DMS153 (cell line): ENCODE data around the gene BACH2.
A peak's percentile ranks its signal among the peaks of the same experiment; 100 is the strongest.

Experiments
- DNase-seq: peaks from one replicate; lab custom pipeline; 2025; lab: John Stamatoyannopoulos, UW

BACH2 gene

GRCh38 chr6:89966913-89967312 is 329.7 kb downstream of the BACH2 start:
- DNase-seq: no peak

DNA sequence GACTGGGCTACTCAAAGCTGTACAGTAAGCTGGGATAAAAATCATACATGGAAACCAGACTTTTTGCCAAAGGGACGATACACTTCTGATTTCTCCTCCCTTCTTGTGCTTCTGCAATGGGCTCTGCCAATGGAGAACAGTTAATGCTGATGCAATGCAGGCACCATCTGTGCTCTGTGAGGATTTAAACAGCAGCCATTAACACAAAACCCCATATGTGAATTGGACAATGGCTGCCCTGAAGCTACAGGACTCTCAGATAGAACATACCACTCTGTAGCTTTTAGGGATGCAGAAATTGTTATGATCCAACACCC is 330.5 kb downstream of the BACH2 start:
- DNase-seq: no peak

- no peak for DNase-seq
Measured at GRCh38 chr6:89965441-89966227, 331.0 kb downstream of the BACH2 start.

GRCh38 chr6:89963391-89963790 is 333.3 kb downstream of the BACH2 start:
- no peak for DNase-seq

DNA sequence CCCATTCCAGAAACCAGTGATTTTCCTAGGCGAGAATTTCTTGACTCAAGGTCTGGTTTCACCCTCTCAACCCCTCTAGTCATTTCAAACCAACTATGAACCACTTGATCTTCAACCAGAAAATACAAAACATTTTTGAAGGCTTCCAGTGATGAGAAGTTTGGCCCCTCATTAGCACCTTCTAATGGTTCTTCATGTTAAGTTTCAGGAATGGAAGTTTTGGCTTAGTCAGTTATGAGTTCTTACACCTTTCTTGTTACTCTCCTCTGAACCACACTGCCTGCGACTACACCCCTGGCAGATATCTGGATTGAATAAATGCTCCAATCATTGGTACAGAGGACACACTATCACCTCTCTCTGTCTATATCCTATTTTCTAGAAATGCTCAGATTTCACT is 335.2 kb downstream of the BACH2 start:
- DNase-seq: no peak

GRCh38 chr6:89959883-89960282 is 336.8 kb downstream of the BACH2 start:
- DNase-seq: no peak

GRCh38 chr6:89956182-89956581 is 340.5 kb downstream of the BACH2 start:
- DNase-seq: no peak

- no peak for DNase-seq
Measured at GRCh38 chr6:89955364-89955763, 341.3 kb downstream of the BACH2 start.

- no peak for DNase-seq
Measured at GRCh38 chr6:89954721-89955148, 341.9 kb downstream of the BACH2 start.

DNA sequence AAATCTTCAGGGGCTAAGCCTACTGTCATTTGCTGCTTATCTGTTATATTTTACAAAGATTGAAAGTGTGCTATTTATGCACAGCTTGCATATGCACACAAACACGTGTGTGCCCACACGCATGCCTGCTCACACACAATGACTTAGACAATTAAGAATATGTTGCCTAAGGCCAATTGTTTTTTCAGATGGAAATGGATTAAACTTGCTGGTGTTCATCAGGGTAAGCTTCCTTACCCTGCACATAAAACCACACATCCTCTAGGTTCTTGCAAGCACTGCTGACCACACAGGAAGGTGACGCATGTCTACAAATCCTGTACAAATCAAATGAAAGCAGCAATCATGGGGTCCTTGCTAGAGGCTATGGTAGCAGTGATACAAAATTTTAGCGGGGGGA is 344.0 kb downstream of the BACH2 start:
- no peak for DNase-seq

DNA sequence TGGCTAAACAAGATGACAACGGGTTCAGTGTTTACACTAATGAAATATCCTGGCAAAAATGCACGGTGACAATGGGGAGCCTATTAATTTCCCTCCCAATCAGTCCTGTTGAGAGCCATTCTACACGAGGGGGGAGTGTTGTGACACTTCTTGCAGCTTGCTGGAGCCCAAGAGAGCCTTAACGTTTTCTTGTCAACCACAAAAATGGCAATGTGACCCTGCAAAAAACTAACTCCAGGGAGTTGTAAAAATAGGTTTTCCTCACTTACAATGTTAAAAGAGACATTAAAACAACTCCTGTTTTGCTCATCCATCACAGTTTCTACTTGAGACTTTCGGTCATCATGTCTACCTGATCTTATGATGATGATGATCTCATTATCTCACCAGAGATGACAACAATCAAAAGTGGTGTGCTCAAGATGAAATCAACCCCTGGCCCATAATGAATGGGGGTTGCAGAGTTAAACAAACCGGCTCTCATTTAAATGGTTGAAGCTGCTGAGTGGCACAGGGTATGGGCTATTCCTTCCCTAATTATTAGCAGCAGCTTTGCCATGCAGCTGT is 344.5 kb downstream of the BACH2 start:
- no peak for DNase-seq

- DNase-seq: peak; percentile 73
Measured at GRCh38 chr6:89951574-89952104, 345.0 kb downstream of the BACH2 start.

GRCh38 chr6:89950879-89951391 is 345.7 kb downstream of the BACH2 start:
- DNase-seq: no peak

DNA sequence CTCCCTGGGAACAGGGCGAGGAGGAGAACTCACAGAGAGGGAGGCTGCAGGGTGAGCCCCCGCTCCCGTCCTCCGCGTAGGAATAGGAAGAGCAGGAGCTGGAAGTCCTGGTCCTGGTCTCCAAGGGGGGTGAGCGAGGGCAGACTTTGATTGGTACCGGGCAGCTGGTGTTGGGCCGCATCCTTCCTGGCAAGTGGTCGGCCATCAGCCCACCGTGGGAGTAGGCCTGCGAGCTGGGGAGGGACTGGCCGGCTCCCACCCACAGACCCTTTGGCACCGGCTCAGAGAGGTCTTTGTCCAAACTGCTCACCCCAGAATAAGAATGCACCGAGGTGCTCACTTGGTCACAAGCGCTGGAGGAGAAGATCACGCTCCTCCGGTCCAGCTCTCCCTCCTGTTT is 346.2 kb downstream of the BACH2 start:
- DNase-seq: no peak

- DNase-seq: no peak
Measured at GRCh38 chr6:89948876-89949275, 347.8 kb downstream of the BACH2 start.

DNA sequence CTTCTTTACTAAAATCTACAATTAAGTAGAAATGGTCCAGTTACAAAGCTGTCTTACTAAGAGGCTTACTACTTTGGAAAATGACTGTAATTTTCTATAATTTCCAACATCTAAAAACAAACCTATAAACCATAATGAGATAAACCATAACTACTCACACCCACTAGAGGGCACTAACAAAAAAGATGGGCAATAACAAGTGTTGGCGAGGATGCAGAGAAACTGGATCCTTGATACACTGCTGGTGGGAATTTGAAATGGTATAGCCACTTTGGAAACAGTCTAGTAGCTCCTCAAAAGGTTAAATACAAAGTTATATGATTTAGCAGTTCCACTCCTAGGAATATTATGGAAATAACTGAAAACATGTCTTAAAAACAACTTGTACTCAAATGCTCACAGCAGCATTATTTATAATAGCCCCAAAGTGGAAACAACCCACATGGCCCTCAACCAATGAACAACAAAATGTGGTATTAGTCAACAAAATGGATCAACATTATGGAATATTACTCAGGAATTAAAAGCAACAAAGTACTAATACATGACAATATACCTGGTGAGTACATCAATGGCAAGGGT is 351.7 kb downstream of the BACH2 start:
- no peak for DNase-seq

- DNase-seq: no peak
Measured at GRCh38 chr6:89944181-89944755, 352.4 kb downstream of the BACH2 start.

GRCh38 chr6:89942601-89943000 is 354.0 kb downstream of the BACH2 start:
- DNase-seq: no peak

DNA sequence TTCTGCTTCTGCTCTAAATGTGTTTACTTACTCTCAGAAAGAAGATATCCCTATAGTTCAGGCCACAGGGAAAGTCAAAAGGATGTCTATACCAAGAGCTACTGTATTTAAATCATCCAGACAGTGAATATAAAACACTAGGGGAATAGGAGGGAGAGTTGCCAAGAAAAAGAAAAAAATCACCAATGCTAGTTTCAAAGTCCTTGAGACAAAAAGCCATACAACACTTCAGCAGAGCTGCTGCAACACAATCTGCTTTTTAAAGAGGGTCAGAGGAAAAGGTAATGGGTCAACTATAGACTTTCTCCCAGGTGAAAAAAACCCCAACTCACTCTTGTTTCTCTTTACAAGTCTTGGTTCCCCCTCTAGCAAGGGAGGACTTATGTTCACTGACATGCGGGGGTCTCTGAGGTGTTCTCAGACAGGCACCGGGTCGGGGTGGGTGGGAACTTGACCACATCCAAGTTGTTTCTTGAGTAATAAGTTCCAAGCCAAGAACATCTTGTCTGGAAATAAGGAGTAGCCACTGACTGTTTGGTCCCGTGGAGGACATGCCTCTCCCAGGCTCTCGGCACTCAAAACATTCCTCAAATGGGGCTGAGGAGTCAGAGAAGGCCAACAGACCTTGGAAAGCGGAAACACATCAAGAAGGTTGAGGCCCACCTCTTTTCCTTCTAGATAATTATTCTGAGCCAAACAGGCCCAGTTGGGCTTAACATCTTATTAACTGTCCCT is 354.7 kb downstream of the BACH2 start:
- DNase-seq: no peak

- peak; percentile 89 for DNase-seq
Measured at GRCh38 chr6:89941031-89941762, 355.4 kb downstream of the BACH2 start.
